Measurements from ENCODE around the gene PRKN. TPM values are rescaled to one million over a fixed set of nuclear protein-coding genes. Genes with fewer than 3 reads are reported as not detected.

The PRKN gene
- total and polyA plus RNA-seq, 8 donors = 0.82 to 7.2 (median 2.9) TPM

DNA sequence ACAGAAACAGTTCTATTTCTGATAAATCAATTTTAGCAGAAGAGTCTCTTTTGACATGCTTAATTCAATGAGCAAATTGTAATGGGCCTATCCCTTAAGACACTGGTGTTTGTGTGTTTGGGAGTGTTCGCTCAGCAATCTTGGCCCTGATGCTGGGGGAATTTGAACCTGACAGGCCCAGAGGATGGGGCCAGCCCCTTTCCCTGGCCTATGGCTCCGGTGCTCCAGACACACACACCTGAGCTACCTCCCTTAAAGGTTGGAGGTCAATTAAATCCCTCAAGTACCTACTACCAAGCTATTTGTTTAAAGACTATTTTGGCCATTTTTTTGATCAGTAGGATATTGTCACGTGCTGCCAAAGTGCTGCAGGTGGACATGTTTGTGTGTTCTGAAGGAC lies 549.3 kb downstream of the PRKN start:
- FAIRE-seq (no peak), DNase-seq (no peak), ATAC-seq (no peak)
- WGBS, 2 donors = 94 to 96% methylated on average over 3 of the region's 3 CpGs
- Histone ChIP-seq H3K4me1 (no peaks in the 10 kb centered on the region), H3K9me3 (no peaks in the 10 kb centered on the region), H3K27me3 (no peaks in the 10 kb centered on the region), H3K27ac (no peak overlapping the region), H3K4me3 (no peak overlapping the region), H3K36me3 (no peaks in the 10 kb centered on the region)
- TF ChIP-seq, protein P1, sequence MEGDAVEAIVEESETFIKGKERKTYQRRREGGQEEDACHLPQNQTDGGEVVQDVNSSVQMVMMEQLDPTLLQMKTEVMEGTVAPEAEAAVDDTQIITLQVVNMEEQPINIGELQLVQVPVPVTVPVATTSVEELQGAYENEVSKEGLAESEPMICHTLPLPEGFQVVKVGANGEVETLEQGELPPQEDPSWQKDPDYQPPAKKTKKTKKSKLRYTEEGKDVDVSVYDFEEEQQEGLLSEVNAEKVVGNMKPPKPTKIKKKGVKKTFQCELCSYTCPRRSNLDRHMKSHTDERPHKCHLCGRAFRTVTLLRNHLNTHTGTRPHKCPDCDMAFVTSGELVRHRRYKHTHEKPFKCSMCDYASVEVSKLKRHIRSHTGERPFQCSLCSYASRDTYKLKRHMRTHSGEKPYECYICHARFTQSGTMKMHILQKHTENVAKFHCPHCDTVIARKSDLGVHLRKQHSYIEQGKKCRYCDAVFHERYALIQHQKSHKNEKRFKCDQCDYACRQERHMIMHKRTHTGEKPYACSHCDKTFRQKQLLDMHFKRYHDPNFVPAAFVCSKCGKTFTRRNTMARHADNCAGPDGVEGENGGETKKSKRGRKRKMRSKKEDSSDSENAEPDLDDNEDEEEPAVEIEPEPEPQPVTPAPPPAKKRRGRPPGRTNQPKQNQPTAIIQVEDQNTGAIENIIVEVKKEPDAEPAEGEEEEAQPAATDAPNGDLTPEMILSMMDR (IDR thresholded peaks at IDR 0.05) = no peak
- intact Hi-C loops (cut with DNase I) = no loop called here

DNA sequence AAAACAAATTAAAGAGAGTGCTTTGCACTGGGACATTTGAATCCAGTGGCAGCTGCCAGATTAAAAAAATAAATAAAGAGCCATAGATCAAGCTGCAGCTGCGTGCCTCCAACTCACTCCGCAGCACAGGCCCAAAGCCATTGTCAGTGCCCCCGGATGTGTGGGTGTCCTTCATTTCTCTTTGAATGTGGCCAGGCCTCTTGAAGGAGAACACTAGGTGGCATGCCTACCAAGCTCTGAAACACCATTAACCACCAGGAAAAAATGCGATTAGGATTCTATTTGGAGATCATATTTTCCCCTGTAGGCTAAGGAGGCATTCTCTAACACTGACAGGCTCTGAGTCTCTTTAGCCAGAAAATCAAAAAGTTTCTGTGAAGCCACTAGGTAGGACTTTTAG lies 549.8 kb downstream of the PRKN start:
- ATAC-seq = peak; percentile 53 to 87 (median 76)
- Histone ChIP-seq H3K27ac (no peak overlapping the region), H3K9me3 (no peaks in the 10 kb centered on the region), H3K4me1 (no peaks in the 10 kb centered on the region), H3K27me3 (no peaks in the 10 kb centered on the region), H3K4me3 (no peak overlapping the region), H3K36me3 (no peaks in the 10 kb centered on the region)
- DNase-seq = peak in 2 of 6 donors; percentile 9 to 17
- intact Hi-C loops (cut with DNase I) = no loop called here
- WGBS, 2 donors = 9 to 20% methylated on average over 4 of the region's 4 CpGs
- no peak for FAIRE-seq
- TF ChIP-seq, protein P1 (IDR thresholded peaks at IDR 0.05) = peak in 1 of 4 donors; percentile 28

DNA sequence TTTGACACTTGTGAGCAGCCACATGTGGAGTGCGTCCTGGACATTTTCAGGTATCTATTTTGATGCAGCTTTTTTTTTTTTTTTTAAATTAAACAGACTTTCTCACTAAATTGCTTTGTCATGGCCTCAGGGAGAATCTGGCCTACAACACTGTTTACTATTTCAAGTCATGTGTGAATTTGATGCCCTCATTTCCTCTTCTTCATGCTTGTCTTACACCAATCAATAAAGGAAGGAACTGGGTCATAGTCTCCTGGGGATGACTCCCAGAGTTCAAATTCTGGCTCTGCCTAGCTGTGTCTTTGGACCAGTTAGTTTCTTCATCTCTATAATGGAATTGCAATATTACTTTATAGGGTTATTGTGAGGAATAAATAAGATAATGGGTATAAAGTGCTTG lies 554.1 kb downstream of the PRKN start:
- H3K27ac ChIP-seq = no peak overlapping the region
- DNase-seq = no peak
- no peak for FAIRE-seq
- H3K4me3 ChIP-seq = no peak overlapping the region
- H3K27me3 ChIP-seq = no peaks in the 10 kb centered on the region
- intact Hi-C loops (cut with DNase I) = no loop called here
- ATAC-seq = no peak
- no peaks in the 10 kb centered on the region for H3K36me3 ChIP-seq
- WGBS, 2 donors = 86 to 89% methylated on average over 1 of the region's 1 CpG
- no peaks in the 10 kb centered on the region for H3K4me1 ChIP-seq
- no peaks in the 10 kb centered on the region for H3K9me3 ChIP-seq
- TF ChIP-seq, protein P1 (IDR thresholded peaks at IDR 0.05) = no peak

DNA sequence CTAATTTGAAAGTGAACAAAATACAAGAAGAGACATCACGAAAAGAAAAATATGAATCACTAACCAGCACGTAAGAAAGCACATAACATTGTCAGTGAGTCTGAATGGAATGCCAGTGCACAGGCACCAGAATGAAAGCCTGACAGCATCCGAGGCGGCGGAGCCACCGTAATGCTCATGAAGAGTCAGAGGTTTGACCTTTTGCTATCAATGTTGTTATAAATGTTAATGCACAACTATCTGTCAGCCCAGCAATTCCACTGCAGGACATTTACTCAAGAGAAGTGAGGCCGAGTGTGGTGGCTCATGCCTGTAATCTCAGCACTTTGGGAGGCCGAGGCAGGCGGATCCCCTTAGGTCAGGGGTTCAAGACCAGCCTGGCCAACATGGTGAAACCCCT lies 562.1 kb downstream of the PRKN start:
- no peak for FAIRE-seq
- whole genome bisulfite sequencing, 2 donors = 90 to 92% methylated on average over 9 of the region's 9 CpGs
- TF ChIP-seq, protein P1 (IDR thresholded peaks at IDR 0.05) = no peak
- H3K27me3 ChIP-seq = no peaks in the 10 kb centered on the region
- no peak overlapping the region for H3K4me3 ChIP-seq
- no peaks in the 10 kb centered on the region for H3K9me3 ChIP-seq
- no peak overlapping the region for H3K27ac ChIP-seq
- H3K4me1 ChIP-seq = no peaks in the 10 kb centered on the region
- H3K36me3 ChIP-seq = no peaks in the 10 kb centered on the region
- ATAC-seq = no peak
- intact Hi-C loops (cut with DNase I) = no loop called here
- no peak for DNase-seq

DNA sequence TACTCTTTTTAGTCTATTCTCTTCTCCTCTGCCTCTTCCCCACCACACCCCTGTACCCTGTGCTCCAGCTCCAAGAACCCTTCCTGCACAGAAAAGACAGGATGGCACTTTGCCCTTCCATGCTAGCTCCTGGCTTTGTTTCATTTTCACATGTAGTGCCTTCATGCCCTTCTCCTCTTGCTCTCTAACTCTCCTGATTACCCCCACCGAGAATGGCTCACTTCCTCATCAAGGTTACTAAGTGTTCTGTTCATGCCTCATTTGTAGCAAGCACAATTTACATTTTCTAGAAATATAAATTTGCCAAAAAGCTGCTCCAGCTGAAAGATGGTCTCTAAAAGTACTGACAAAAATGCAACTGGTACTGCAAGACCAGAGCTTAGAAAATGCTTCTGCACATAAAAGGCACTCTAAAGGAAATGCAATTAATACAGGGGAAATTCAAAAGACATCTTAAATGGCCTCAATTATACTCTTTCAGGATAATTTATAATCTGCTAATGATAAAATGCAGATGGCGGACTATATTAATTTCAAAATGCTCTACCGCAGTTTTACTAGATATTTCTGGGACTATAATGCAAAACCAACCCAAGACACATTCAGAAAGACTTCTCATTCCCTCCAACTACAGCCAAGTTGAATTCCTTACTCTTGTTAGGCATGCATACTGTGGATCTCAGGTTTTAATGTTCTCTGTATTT lies 570.2 kb downstream of the PRKN start:
- ATAC-seq = peak in 3 of 4 donors; percentile 25 to 66 (median 49)
- FAIRE-seq = no peak

More for the DNA sequence above, 570.2 kb downstream of the PRKN start:
- WGBS, 2 donors = 46 to 50% methylated on average over 3 of the region's 3 CpGs
- no peaks in the 10 kb centered on the region for H3K36me3 ChIP-seq
- no peaks in the 10 kb centered on the region for H3K4me1 ChIP-seq
- no peaks in the 10 kb centered on the region for H3K9me3 ChIP-seq
- no peak overlapping the region for H3K4me3 ChIP-seq
- DNase-seq = no peak
- no peaks in the 10 kb centered on the region for H3K27me3 ChIP-seq
- TF ChIP-seq, protein P1 (IDR thresholded peaks at IDR 0.05) = no peak
- intact Hi-C loops (cut with DNase I) = no loop called here
- no peak overlapping the region for H3K27ac ChIP-seq

All from pancreas (tissue), 10 donors.